Measurements from ENCODE around the gene DIAPH2. TPM values are rescaled to one million over a fixed set of nuclear protein-coding genes. Genes with fewer than 3 reads are reported as not detected.

The DIAPH2 gene
- total and polyA plus RNA-seq, 2 donors (not counting 1 experiment from before 2014, with no cell fraction given): 4.2 to 32.4 TPM

DNA sequence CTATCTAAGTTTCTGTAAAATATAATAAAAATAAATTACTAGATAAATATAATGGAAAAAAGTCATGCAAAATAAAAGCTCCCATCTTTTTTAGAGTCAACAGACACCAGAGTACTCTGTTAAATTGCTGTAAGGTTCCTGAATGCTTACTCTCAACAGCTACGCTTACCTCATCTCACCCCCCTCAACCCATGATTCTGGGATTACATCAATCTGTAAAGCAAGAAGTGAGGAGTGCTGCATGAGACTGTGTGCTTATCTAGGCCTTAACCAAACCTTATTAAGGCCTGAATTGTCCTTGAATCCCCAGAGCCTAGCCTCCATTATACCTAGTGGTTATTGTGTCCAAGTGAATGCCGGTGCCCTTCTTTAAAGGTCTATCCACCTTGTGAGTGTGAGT, 934.9 kb downstream of the DIAPH2 start:
- Histone ChIP-seq H3K4me3 (ENCODE audit: control extremely low read depth in 1 of 5, extremely low read depth in 1 of 5, insufficient read depth in 1 of 5, low read depth in 2 of 5, low read length in 4 of 5) (no peak overlapping the region), H4K20me1 (ENCODE audit: control insufficient read depth, insufficient read depth, low read length, poor library complexity, severe bottlenecking) (no peaks in the 10 kb centered on the region), H3K27ac (ENCODE audit: low read length in 2 of 2) (no peak overlapping the region), H3K4me2 (replicated peaks; ENCODE audit: low read depth, low read length, poor library complexity, severe bottlenecking) (no peak overlapping the region), H3K79me2 (ENCODE audit: control insufficient read depth, insufficient read depth, low read length) (no peaks in the 10 kb centered on the region), H3K27me3 (replicated peaks in 1 of 4; ENCODE audit: control extremely low read depth in 1 of 4, control insufficient read depth in 3 of 4, insufficient read depth in 4 of 4, low read length in 3 of 4) (no peaks in the 10 kb centered on the region), H3K4me1 (ENCODE audit: control insufficient read depth in 2 of 2, insufficient read depth in 2 of 2, low read length in 2 of 2) (no peaks in the 10 kb centered on the region), H3K9ac (ENCODE audit: low read length) (no peak overlapping the region), H3K9me3 (ENCODE audit: control extremely low read depth in 1 of 3, control insufficient read depth in 2 of 3, insufficient read depth in 1 of 3, low read length in 2 of 3) (no peaks in the 10 kb centered on the region), H3K36me3 (replicated peaks in 1 of 2; ENCODE audit: control extremely low read depth in 1 of 2, control insufficient read depth in 1 of 2, extremely low read depth in 1 of 2, insufficient read depth in 2 of 2, low read length in 1 of 2) (no peaks in the 10 kb centered on the region), H2AFZ (ENCODE audit: insufficient read depth, low read depth, low read length, poor library complexity, severe bottlenecking) (no peak overlapping the region)
- ChIA-PET CTCF (no interaction called here), POLR2A (no interaction called here)
- Mint-ChIP-seq H3K27me3 (no peaks in the 10 kb centered on the region), H3K4me3 (no peak overlapping the region), H3K9me3 (ENCODE audit: insufficient read depth) (no peaks in the 10 kb centered on the region), H3K27ac (no peak overlapping the region), H3K4me1 (no peaks in the 10 kb centered on the region)
- intact Hi-C loops (cut with micrococcal nuclease): no loop called here
- TF ChIP-seq EZH2 (IDR thresholded peaks at IDR 0.05; ENCODE audit: borderline replicate concordance, insufficient read depth, low read depth, low read length, poor library complexity, severe bottlenecking): no peak
- TF ChIP-seq, protein P1, sequence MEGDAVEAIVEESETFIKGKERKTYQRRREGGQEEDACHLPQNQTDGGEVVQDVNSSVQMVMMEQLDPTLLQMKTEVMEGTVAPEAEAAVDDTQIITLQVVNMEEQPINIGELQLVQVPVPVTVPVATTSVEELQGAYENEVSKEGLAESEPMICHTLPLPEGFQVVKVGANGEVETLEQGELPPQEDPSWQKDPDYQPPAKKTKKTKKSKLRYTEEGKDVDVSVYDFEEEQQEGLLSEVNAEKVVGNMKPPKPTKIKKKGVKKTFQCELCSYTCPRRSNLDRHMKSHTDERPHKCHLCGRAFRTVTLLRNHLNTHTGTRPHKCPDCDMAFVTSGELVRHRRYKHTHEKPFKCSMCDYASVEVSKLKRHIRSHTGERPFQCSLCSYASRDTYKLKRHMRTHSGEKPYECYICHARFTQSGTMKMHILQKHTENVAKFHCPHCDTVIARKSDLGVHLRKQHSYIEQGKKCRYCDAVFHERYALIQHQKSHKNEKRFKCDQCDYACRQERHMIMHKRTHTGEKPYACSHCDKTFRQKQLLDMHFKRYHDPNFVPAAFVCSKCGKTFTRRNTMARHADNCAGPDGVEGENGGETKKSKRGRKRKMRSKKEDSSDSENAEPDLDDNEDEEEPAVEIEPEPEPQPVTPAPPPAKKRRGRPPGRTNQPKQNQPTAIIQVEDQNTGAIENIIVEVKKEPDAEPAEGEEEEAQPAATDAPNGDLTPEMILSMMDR (IDR thresholded peaks at IDR 0.05): no peak
- ATAC-seq (ENCODE audit: low read depth): no peak
- no peak for DNase-seq
- no CpG with 5 or more reads among the region's 2 CpGs for WGBS (ENCODE audit: insufficient coverage)

DNA sequence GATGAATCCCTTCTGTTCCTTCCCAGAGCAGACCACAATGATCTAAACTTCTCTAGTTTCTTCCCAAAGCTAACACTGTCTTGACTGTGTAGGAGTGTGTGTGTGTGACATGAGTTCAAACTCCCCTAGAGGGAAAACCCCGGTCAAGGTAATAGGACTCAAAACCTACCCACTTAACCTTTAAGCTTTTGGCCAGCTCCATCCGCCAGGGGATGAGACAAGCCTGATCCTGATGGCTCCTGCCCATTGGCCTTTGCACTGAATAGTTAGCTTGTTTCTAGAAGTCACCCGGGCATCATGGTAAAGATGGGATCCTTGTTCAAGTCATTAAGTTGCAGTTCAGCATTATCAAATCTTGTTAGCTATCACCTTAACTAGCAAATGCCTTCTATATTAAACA, 937.5 kb downstream of the DIAPH2 start:
- no peaks in the 10 kb centered on the region for H3K4me1 Mint-ChIP-seq
- Histone ChIP-seq H4K20me1 (ENCODE audit: control insufficient read depth, insufficient read depth, low read length, poor library complexity, severe bottlenecking) (no peaks in the 10 kb centered on the region), H3K9ac (ENCODE audit: low read length) (no peak overlapping the region), H3K27me3 (replicated peaks in 1 of 4; ENCODE audit: control extremely low read depth in 1 of 4, control insufficient read depth in 3 of 4, insufficient read depth in 4 of 4, low read length in 3 of 4) (no peaks in the 10 kb centered on the region), H2AFZ (ENCODE audit: insufficient read depth, low read depth, low read length, poor library complexity, severe bottlenecking) (no peak overlapping the region), H3K4me2 (replicated peaks; ENCODE audit: low read depth, low read length, poor library complexity, severe bottlenecking) (no peak overlapping the region), H3K9me3 (ENCODE audit: control extremely low read depth in 1 of 3, control insufficient read depth in 2 of 3, insufficient read depth in 1 of 3, low read length in 2 of 3) (no peaks in the 10 kb centered on the region), H3K4me3 (ENCODE audit: control extremely low read depth in 1 of 5, extremely low read depth in 1 of 5, insufficient read depth in 1 of 5, low read depth in 2 of 5, low read length in 4 of 5) (no peak overlapping the region), H3K36me3 (replicated peaks in 1 of 2; ENCODE audit: control extremely low read depth in 1 of 2, control insufficient read depth in 1 of 2, extremely low read depth in 1 of 2, insufficient read depth in 2 of 2, low read length in 1 of 2) (no peaks in the 10 kb centered on the region), H3K27ac (ENCODE audit: low read length in 2 of 2) (no peak overlapping the region), H3K79me2 (ENCODE audit: control insufficient read depth, insufficient read depth, low read length) (no peaks in the 10 kb centered on the region), H3K4me1 (ENCODE audit: control insufficient read depth in 2 of 2, insufficient read depth in 2 of 2, low read length in 2 of 2) (no peaks in the 10 kb centered on the region)
- ChIA-PET CTCF (no interaction called here), POLR2A (no interaction called here)
- DNase-seq: no peak
- no CpG with 5 or more reads among the region's 3 CpGs for WGBS (ENCODE audit: insufficient coverage)
- no peak for ATAC-seq (ENCODE audit: low read depth)
- TF ChIP-seq EZH2 (IDR thresholded peaks at IDR 0.05; ENCODE audit: borderline replicate concordance, insufficient read depth, low read depth, low read length, poor library complexity, severe bottlenecking): no peak
- TF ChIP-seq, protein P1 (IDR thresholded peaks at IDR 0.05): no peak
- no peak overlapping the region for H3K4me3 Mint-ChIP-seq
- intact Hi-C loops (cut with micrococcal nuclease): no loop called here
- no peaks in the 10 kb centered on the region for H3K9me3 Mint-ChIP-seq (ENCODE audit: insufficient read depth)
- H3K27me3 Mint-ChIP-seq: no peaks in the 10 kb centered on the region
- no peak overlapping the region for H3K27ac Mint-ChIP-seq

Measured in B cell (primary cell).